HepG2 (cell line): ENCODE measurements around the gene JUND. TPM values are rescaled to one million over a fixed set of nuclear protein-coding genes. Genes with fewer than 3 reads are reported as not detected.

Source experiments
- HIVEP1 ChIP-seq: sonication (generic); formaldehyde crosslinking; IDR thresholded peaks from 2 replicates; pipeline ENCODE4 v1.4.0; 2020; ENCODE audit warnings: mild to moderate bottlenecking, missing genetic modification reagents
- SAP130 ChIP-seq: IDR thresholded peaks from 2 replicates; pipeline ENCODE4 v1.6.1; 2016; ENCODE audit warnings: low read depth
- TEAD2 ChIP-seq: sonication (generic); formaldehyde crosslinking; IDR thresholded peaks from 2 replicates; pipeline ENCODE4 v1.9.0; 2021; ENCODE audit warnings: missing genetic modification reagents
- UBTF ChIP-seq: sonication (generic); formaldehyde crosslinking; IDR thresholded peaks from 2 replicates; pipeline ENCODE4 v1.4.0; 2020; ENCODE audit warnings: mild to moderate bottlenecking, missing genetic modification reagents
- ZBTB1 ChIP-seq: sonication (generic); formaldehyde crosslinking; IDR thresholded peaks from 2 replicates; pipeline ENCODE4 v1.4.0; 2020; ENCODE audit warnings: missing genetic modification reagents, borderline replicate concordance
- ZBTB7B ChIP-seq: sonication (generic); formaldehyde crosslinking; IDR thresholded peaks from 2 replicates; pipeline ENCODE4 v1.4.0; 2020; ENCODE audit warnings: missing genetic modification reagents
- ZNF407 ChIP-seq: sonication (generic); formaldehyde crosslinking; IDR thresholded peaks from one replicate; pipeline ENCODE4 v1.5.1; 2020; ENCODE audit warnings: mild to moderate bottlenecking, missing genetic modification reagents; ENCODE audit errors: not compliant biosample characterization
- ZNF83 ChIP-seq: sonication (generic); formaldehyde crosslinking; IDR thresholded peaks from 2 replicates; pipeline ENCODE4 v1.4.0; 2020; ENCODE audit warnings: missing genetic modification reagents, mild to moderate bottlenecking, borderline replicate concordance
- polyA plus RNA-seq, 8 experiments: library from polyadenylated mRNA; depleted of rRNA in 3 of 8; stranded (reverse) in 7 of 8; unstranded in 1 of 8; fragments of >200 nt; fragmentation: Illumina TruSeq in 4 of 8; extraction: Trizol in 4 of 8; gene quantifications; 2 replicates each; pipeline versions ENCODE4 v1.2.1 to v1.2.3, GENCODE V29; 2011 to 2016; ENCODE audit warnings: low read depth in 4 of 8, missing spikeins in 1 of 8, mixed read lengths in 1 of 8; ENCODE audit not compliant: insufficient read depth in 1 of 8
- total RNA-seq, 5 experiments: library from RNA; depleted of rRNA; stranded (reverse); fragments of >200 nt; fragmentation: Illumina TruSeq; extraction: Trizol; gene quantifications; 2 replicates each; pipeline ENCODE4 v1.2.3, GENCODE V29; 2016; ENCODE audit warnings: low read depth in 1 of 5
- TF ChIP-seq, protein P1 (sequence below): IDR thresholded peaks from 2 replicates; pipeline ENCODE4 v1.6.1; 2016; ENCODE audit warnings: missing genetic modification reagents, missing compliant biosample characterization
- TF ChIP-seq, protein P2 (sequence below): sonication (generic); formaldehyde crosslinking; IDR thresholded peaks from 2 replicates; pipeline ENCODE4 v1.4.0; 2020; ENCODE audit warnings: missing genetic modification reagents
- TF ChIP-seq, protein P3 (sequence below): sonication (generic); formaldehyde crosslinking; IDR thresholded peaks from 2 replicates; pipeline ENCODE4 v1.5.1; 2020; ENCODE audit warnings: mild to moderate bottlenecking, moderate library complexity, missing genetic modification reagents

The JUND gene
- total and polyA plus RNA-seq, 2 of the 13 experiments (the other 11 are each of a cell fraction or from before 2014, with no cell fraction given): 41.2 to 59.8 TPM

- TF ChIP-seq ZNF407 (CRISPR knock-in tag) (no peak), HIVEP1 (no peak), SAP130 (CRISPR knock-in tag) (0 out of 2 replicates have a peak, but pooled peaks have one; percentile 33), UBTF (peak; percentile 53), TEAD2 (CRISPR knock-in tag) (no peak), ZBTB1 (CRISPR knock-in tag) (no peak), ZNF83 (CRISPR knock-in tag) (no peak), ZBTB7B (CRISPR knock-in tag) (no peak)
- TF ChIP-seq, protein P1, sequence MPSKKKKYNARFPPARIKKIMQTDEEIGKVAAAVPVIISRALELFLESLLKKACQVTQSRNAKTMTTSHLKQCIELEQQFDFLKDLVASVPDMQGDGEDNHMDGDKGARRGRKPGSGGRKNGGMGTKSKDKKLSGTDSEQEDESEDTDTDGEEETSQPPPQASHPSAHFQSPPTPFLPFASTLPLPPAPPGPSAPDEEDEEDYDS (CRISPR knock-in tag): no peak
- TF ChIP-seq, protein P2, sequence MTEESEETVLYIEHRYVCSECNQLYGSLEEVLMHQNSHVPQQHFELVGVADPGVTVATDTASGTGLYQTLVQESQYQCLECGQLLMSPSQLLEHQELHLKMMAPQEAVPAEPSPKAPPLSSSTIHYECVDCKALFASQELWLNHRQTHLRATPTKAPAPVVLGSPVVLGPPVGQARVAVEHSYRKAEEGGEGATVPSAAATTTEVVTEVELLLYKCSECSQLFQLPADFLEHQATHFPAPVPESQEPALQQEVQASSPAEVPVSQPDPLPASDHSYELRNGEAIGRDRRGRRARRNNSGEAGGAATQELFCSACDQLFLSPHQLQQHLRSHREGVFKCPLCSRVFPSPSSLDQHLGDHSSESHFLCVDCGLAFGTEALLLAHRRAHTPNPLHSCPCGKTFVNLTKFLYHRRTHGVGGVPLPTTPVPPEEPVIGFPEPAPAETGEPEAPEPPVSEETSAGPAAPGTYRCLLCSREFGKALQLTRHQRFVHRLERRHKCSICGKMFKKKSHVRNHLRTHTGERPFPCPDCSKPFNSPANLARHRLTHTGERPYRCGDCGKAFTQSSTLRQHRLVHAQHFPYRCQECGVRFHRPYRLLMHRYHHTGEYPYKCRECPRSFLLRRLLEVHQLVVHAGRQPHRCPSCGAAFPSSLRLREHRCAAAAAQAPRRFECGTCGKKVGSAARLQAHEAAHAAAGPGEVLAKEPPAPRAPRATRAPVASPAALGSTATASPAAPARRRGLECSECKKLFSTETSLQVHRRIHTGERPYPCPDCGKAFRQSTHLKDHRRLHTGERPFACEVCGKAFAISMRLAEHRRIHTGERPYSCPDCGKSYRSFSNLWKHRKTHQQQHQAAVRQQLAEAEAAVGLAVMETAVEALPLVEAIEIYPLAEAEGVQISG (CRISPR knock-in tag): no peak
- TF ChIP-seq, protein P3, sequence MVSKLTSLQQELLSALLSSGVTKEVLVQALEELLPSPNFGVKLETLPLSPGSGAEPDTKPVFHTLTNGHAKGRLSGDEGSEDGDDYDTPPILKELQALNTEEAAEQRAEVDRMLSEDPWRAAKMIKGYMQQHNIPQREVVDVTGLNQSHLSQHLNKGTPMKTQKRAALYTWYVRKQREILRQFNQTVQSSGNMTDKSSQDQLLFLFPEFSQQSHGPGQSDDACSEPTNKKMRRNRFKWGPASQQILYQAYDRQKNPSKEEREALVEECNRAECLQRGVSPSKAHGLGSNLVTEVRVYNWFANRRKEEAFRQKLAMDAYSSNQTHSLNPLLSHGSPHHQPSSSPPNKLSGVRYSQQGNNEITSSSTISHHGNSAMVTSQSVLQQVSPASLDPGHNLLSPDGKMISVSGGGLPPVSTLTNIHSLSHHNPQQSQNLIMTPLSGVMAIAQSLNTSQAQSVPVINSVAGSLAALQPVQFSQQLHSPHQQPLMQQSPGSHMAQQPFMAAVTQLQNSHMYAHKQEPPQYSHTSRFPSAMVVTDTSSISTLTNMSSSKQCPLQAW (CRISPR knock-in tag): no peak
These were observed 17.1 kb downstream of the JUND start (continued) for GRCh38 chr19:18264137-18264854.
